ENCODE data around the gene RUNX1. TPM values are rescaled to one million over a fixed set of nuclear protein-coding genes. Genes with fewer than 3 reads are reported as not detected.

The RUNX1 gene
- total and polyA plus RNA-seq, 2 of the 13 experiments (the other 11 are each of a cell fraction or from before 2014, with no cell fraction given): 5.4 to 6.4 TPM

GRCh38 chr21:34865400-34866241, 183.5 kb downstream of the RUNX1 start (continued):
- TF ChIP-seq ZNF607 (CRISPR knock-in tag; IDR thresholded peaks at IDR 0.05; ENCODE audit: borderline replicate concordance) (0 out of 2 replicates have a peak, but pooled peaks have one; percentile 35), IKZF4 (CRISPR knock-in tag; IDR thresholded peaks at IDR 0.05; ENCODE audit: borderline replicate concordance, low read depth, not compliant biosample characterization) (no peak), ZNF746 (CRISPR knock-in tag; IDR thresholded peaks at IDR 0.05) (no peak), HOXA5 (CRISPR knock-in tag; IDR thresholded peaks at IDR 0.05) (no peak), DNMT1 (CRISPR knock-in tag; IDR thresholded peaks at IDR 0.05) (no peak), MED1 (CRISPR knock-in tag; IDR thresholded peaks at IDR 0.05) (0 out of 2 replicates have a peak, but pooled peaks have one; percentile 45), PPARG (CRISPR knock-in tag; conservative IDR thresholded peaks at IDR 0.05) (peak; percentile 58), CBX5 (CRISPR knock-in tag; IDR thresholded peaks at IDR 0.05; ENCODE audit: borderline replicate concordance) (peak; percentile 48; the same call in 1 of the 2 replicates), ETV6 (CRISPR knock-in tag; conservative IDR thresholded peaks at IDR 0.05) (0 out of 2 replicates have a peak, but pooled peaks have one; percentile 30), SALL2 (CRISPR knock-in tag; IDR thresholded peaks at IDR 0.05) (no peak), PRDM15 (CRISPR knock-in tag; IDR thresholded peaks at IDR 0.05) (no peak), ZNF331 (CRISPR knock-in tag; IDR thresholded peaks at IDR 0.05) (peak; percentile 70; the same call in 1 of the 2 replicates), PAWR (CRISPR knock-in tag; IDR thresholded peaks at IDR 0.05; ENCODE audit: borderline replicate concordance) (no peak), FOXJ3 (CRISPR knock-in tag; IDR thresholded peaks at IDR 0.05; ENCODE audit: borderline replicate concordance) (no peak), ZNF563 (CRISPR knock-in tag; IDR thresholded peaks at IDR 0.05) (peak; percentile 69), ZFP36L1 (CRISPR knock-in tag; IDR thresholded peaks at IDR 0.05) (no peak), MEF2D (CRISPR knock-in tag; IDR thresholded peaks at IDR 0.05) (peak; percentile 54; the same call in 1 of the 2 replicates), ZFY (CRISPR knock-in tag; IDR thresholded peaks at IDR 0.05) (peak; percentile 62), POGZ (CRISPR knock-in tag; IDR thresholded peaks at IDR 0.05) (0 out of 2 replicates have a peak, but pooled peaks have one; percentile 34), SPEN (CRISPR knock-in tag; IDR thresholded peaks at IDR 0.05; ENCODE audit: low read depth) (no peak), NR2C2 (CRISPR knock-in tag; IDR thresholded peaks at IDR 0.05; ENCODE audit: borderline replicate concordance) (peak; percentile 66; the same call in 1 of the 2 replicates), REPIN1 (CRISPR knock-in tag; IDR thresholded peaks at IDR 0.05; ENCODE audit: borderline replicate concordance, low read depth) (peak; percentile 73; the same call in 1 of the 2 replicates), CBX1 (IDR thresholded peaks at IDR 0.05; ENCODE audit: low read depth) (no peak)
- TF ChIP-seq, protein P1, sequence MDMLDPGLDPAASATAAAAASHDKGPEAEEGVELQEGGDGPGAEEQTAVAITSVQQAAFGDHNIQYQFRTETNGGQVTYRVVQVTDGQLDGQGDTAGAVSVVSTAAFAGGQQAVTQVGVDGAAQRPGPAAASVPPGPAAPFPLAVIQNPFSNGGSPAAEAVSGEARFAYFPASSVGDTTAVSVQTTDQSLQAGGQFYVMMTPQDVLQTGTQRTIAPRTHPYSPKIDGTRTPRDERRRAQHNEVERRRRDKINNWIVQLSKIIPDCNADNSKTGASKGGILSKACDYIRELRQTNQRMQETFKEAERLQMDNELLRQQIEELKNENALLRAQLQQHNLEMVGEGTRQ (IDR thresholded peaks at IDR 0.05; ENCODE audit: low read depth, low read length): no peak
- TF ChIP-seq, protein P1 (CRISPR knock-in tag; IDR thresholded peaks at IDR 0.05; ENCODE audit: borderline replicate concordance): 0 out of 2 replicates have a peak, but pooled peaks have one; percentile 23

All from HepG2 (cell line).